ENCODE measurements around the gene GALNT5. TPM values are rescaled to one million over a fixed set of nuclear protein-coding genes. Genes with fewer than 3 reads are reported as not detected.

GALNT5 gene, protein sequence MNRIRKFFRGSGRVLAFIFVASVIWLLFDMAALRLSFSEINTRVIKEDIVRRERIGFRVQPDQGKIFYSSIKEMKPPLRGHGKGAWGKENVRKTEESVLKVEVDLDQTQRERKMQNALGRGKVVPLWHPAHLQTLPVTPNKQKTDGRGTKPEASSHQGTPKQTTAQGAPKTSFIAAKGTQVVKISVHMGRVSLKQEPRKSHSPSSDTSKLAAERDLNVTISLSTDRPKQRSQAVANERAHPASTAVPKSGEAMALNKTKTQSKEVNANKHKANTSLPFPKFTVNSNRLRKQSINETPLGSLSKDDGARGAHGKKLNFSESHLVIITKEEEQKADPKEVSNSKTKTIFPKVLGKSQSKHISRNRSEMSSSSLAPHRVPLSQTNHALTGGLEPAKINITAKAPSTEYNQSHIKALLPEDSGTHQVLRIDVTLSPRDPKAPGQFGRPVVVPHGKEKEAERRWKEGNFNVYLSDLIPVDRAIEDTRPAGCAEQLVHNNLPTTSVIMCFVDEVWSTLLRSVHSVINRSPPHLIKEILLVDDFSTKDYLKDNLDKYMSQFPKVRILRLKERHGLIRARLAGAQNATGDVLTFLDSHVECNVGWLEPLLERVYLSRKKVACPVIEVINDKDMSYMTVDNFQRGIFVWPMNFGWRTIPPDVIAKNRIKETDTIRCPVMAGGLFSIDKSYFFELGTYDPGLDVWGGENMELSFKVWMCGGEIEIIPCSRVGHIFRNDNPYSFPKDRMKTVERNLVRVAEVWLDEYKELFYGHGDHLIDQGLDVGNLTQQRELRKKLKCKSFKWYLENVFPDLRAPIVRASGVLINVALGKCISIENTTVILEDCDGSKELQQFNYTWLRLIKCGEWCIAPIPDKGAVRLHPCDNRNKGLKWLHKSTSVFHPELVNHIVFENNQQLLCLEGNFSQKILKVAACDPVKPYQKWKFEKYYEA
- 48.1 and 67.4 TPM in 2 replicates for total RNA-seq

DNA sequence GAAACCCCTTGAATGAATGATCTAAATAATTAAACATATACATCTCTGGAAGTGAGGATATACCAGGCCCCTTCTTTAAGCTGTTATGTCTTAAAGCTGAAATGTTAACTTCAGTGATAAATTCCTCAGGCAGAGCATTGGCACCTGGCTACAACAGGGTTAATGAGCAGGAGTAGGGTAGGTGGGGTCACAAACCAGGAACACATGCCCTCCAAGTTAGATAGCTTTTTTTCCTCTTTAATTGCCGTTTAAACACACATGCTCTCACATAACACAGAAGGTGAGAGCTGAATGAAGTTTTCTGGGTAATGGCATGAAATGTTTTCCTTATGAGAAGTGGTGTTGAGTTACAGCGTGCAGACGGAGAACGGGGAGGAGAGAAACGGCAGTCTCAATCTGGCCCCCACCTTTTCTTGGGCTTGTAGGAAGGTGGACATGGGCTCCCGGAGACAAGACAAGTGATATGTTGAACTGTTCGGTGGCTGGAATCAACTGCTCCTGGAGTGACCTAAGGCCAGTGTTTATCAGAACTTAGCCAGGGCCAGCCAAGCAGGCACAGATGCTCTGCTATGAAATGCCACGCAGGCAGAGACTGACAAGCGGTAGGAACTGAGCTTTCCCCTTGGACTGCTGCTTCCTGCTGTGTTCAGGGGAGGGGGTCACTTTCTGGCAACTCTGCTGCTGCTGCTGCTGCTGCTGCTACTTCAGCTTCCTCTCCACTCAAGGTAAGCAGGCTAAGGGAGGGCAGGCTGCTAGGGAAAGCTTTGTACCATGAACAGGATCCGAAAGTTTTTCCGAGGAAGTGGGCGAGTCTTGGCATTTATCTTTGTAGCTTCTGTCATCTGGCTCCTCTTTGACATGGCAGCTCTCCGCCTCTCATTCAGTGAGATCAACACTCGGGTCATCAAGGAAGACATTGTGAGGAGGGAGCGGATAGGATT lies at the start of gene GALNT5:
Gene GALNT5, plus strand, starts transcription at position 394 of the 941 bp plus-strand sequence. Its CDS starts 378 bp downstream, at position 772.

DNA sequence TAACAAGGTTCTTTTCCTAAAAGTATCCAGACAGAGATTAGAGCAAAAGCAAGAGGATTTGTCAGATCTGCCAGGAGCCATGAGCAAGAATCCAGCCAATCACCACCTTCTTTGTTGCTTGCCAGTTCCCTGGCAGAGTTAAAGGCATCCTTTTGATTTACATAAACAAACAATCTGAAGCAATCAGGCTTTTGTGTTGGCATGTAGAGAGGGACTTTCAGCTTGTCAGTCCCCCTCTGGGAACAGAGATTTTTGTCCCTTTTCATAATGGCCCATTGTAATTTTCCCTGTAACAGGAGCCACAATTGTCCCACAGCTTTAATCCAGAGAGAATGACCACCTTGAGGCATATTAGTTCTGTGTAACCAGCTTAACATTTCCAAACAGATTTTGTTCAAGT lies 68.3 kb downstream of the GALNT5 start, which contains the start of gene ERMN:
Gene ERMN, minus strand, starts transcription at position 39 of the 400 bp plus-strand sequence. CDS start 182 bp downstream, outside the sequence.

Other genes with a start within 250 kb of the GALNT5 start
- not detected in 2 replicates for gene ERMN, start 68.1 kb downstream of the GALNT5 start, total RNA-seq
- not detected in 2 replicates for gene CYTIP, start 186.4 kb downstream of the GALNT5 start, total RNA-seq

Data from airway epithelial cell (primary cell).